ENCODE data around the gene SLX4IP.
"Not testable (repeated sequence)": the region's sequence is repeated elsewhere in the genome, so short reads cannot be mapped to it uniquely, and the experiment has no call there.

The SLX4IP gene

GRCh38 chr20:10573273-10573950 lies 138.3 kb downstream of the SLX4IP start:
- no peak for DNase-seq (ENCODE audit: low read depth, low spot score)

DNA sequence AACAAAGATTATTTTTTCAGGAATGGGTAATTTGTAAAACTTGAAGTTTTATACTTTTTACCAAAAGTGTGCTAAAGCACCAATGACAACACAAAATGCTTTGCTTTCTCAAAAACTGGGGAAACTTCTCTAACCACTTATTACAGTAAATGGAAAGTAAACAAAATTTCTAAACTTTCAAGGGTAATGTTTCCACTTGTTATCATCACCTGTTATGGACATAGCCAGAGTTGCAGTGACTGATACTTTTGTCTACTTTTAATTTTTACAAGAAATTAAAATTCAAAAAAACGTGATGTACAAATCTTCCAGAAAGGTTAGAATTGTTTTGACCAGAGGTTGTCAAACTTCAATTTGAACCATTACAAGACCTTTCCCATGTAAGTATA lies 138.8 kb downstream of the SLX4IP start:
- DNase-seq (ENCODE audit: low read depth, low spot score) = no peak

DNA sequence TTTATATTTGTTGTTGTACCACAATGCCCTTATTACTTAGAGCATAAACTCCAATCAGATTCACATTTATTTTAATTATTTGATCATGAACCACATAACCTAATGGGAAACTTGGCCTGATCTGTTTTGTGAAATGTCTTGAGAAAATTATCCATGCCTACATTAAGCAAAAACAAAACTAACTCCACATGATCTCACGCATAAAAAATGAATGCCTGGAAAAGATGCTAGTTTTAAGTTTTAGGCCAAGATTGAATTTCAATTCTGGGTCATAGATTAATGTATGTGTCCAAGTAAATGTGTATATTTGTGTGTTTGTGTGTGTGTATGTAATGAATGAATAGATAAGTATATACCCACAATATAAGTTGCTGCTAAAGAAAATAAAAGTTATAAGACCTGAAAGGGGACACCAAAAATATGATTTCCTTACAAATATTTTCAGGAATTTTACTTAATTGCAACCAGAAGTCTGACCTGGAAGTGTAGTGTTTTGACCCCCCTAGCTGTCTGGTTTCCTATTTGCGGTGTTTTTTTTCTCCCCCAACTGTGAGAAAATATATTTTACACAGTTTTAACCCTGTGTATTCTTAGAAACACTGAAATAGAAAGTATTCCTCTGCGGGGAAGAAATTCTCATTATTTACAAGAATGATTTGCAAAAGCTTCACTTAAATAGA lies 141.4 kb downstream of the SLX4IP start:
- no peak for DNase-seq (ENCODE audit: low read depth, low spot score)

DNA sequence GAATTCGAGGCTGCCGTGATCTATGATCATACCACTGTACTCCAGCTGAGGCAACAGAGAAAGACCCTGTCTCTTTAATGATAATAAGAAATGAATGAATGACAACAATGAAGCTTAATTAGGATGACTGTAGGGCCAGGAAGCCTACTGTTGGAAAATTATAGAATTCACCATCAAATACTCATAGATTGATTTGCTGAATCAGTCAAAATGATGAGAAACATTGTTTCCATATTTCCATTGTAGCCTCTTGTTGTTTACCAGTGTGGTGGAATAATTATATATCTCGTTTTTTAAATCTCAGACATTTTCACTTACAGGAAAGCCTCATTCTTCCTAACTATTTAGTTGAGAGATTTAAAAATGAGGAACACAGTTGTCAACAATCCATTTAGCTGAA lies 142.5 kb downstream of the SLX4IP start:
- no peak for DNase-seq (ENCODE audit: low read depth, low spot score)

DNA sequence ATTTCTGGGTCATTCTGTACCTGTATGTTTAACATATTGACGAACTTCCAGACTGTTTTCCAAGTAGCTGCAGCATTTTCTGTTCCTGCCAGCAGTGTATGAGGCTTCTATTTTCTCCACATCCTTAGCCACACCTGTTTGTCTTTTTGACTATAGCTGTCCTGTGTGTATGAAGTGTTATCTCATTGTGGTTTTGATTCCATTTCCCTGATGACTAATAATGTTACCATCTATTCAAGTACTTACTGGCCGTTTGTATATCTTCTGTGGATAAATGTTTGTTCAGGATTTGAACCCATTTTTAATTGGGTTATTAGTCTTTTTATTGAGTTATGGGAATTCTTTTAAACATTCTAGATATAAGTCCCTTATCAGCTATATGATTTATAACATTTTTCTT lies 143.5 kb downstream of the SLX4IP start:
- DNase-seq (ENCODE audit: low read depth, low spot score) = no peak

- DNase-seq (ENCODE audit: low read depth, low spot score) = no peak
These were observed 144.8 kb downstream of the SLX4IP start for GRCh38 chr20:10579942-10580341.

DNA sequence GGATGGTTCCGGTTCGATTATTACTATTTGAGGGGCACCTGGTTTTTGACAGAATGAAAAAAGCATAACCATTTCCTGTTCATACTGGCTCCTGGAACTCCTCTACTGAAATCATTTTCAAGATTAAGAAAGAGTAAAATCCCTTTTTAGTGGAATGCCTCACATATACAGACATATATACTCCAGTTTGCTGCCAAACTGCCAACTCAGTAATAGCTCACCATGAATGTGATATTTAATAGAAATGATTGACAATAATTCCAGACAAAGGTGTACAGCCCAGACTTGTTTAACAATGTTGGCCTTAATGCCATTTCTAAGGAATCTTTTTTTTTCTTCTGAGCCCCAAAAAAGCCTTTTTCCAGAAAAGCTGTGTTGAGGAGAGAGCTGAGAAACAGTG lies 145.6 kb downstream of the SLX4IP start:
- no peak for DNase-seq (ENCODE audit: low read depth, low spot score)

DNA sequence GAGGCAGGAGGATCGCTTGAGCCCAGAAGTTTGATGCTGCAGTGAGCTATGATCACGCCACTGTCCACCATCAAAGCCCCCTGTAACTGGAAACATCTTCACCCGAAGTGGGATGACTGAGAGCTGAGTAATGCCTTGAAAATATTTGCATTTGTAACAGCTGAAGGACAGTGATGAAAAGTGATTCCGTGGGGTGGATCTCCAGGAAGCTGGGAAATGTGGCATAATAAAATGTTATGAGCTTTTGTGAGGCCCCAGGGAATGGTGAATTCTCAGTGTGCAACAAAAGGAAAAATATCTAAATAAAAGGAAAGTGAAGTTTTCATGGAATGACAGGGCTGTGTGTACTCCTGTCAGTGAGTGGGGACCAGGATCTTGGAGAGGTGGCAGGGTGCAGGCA lies 146.7 kb downstream of the SLX4IP start:
- no peak for DNase-seq (ENCODE audit: low read depth, low spot score)

DNA sequence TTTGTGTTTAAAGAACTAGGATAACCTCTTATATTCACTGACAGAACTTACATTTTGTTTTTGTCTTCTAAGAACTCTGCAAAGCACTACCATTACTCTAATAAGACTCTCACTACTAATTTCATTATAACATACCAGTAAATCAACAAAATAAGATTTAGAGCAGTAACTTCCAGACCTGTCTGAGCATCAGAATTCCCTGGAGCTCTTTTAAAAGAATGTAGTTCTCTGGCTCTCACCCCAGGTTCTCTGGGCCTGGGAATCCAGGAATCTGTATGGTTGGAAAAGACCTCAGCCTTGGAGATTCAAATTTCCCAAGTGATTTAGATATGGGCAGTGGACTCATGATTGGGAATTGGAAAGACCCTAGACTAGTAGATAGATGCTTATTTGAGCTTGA lies 149.3 kb downstream of the SLX4IP start:
- no peak for DNase-seq (ENCODE audit: low read depth, low spot score)

GRCh38 chr20:10585308-10585707 lies 150.2 kb downstream of the SLX4IP start:
- DNase-seq (ENCODE audit: low read depth, low spot score) = no peak

DNA sequence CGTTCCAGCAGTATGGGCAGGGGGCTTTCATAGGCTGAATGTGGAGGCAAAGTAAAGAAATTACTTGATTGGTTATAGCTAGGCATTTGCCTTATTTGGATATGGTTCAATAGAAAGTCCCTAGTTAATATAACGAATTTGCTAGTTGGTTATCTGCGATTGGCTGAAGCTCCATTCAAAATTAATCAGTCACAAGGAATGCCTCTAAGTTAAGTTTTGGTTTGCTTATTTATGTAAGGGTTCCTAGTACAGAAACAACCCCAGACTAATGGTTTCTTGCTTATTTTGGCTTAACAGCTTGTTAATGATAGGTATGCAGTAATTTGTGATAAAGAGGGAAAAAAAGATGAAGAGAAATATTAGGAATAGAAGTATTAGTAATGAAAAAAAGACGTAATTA lies 151.2 kb downstream of the SLX4IP start:
- DNase-seq (ENCODE audit: low read depth, low spot score) = no peak

GRCh38 chr20:10590446-10590845 lies 155.3 kb downstream of the SLX4IP start:
- not testable (repeated sequence) for DNase-seq (ENCODE audit: low read depth, low spot score)

GRCh38 chr20:10590950-10591671 lies 156.0 kb downstream of the SLX4IP start:
- no peak for DNase-seq (ENCODE audit: low read depth, low spot score)

- DNase-seq (ENCODE audit: low read depth, low spot score) = no peak
These were observed 156.9 kb downstream of the SLX4IP start for GRCh38 chr20:10591946-10592521.

DNA sequence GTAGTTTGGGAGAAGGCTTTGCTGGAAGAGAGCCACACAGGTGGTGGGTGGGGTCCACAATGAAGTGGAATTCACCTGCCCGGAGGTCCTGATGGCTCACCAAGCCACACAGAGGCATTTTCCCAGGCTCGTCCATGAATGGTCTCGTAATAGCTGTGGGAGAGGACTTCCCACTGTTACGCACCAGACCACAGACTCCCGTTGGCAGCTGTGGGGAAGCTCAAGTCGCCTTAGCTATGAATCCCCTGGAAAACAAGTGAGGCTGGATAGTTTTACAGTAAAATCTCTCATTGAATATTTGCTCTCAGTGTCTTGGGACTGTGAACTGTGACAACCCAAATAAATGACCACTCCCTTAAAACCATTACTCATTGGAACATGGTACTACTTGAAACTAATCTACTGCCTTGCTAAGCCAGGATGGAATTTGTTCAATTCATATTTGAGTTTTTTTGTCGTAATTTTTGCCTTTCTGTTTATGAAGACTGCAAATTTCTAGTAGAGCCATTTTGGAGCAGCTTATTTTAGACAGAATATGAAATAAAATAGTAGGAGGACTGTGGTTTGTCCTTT lies 159.3 kb downstream of the SLX4IP start:
- no peak for DNase-seq (ENCODE audit: low read depth, low spot score)

DNA sequence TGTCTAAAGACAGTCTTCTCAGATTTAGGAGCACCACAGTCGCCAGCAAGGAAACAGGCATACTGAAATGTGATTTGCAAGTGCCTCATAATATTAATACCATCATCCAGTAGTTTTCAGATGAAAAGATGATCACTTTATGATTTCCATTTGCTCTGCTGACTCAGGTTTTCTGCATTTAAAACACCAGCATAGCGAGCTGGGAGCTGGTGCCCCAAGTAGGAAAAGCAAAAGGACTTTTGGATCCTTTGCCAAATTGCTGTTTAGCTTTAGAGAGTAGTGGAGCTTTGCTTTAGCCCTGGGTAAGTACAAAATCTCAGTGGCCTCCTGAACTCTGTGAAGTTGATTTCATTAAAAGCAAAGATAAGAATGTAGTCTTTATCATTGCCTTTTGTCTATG lies 160.2 kb downstream of the SLX4IP start:
- DNase-seq (ENCODE audit: low read depth, low spot score) = no peak

- DNase-seq (ENCODE audit: low read depth, low spot score) = no peak
These were observed 160.9 kb downstream of the SLX4IP start for GRCh38 chr20:10595985-10596384.

GRCh38 chr20:10596710-10597121 lies 161.6 kb downstream of the SLX4IP start:
- DNase-seq (ENCODE audit: low read depth, low spot score) = no peak

GRCh38 chr20:10597637-10598036 lies 162.5 kb downstream of the SLX4IP start:
- DNase-seq (ENCODE audit: low read depth, low spot score) = no peak

DNA sequence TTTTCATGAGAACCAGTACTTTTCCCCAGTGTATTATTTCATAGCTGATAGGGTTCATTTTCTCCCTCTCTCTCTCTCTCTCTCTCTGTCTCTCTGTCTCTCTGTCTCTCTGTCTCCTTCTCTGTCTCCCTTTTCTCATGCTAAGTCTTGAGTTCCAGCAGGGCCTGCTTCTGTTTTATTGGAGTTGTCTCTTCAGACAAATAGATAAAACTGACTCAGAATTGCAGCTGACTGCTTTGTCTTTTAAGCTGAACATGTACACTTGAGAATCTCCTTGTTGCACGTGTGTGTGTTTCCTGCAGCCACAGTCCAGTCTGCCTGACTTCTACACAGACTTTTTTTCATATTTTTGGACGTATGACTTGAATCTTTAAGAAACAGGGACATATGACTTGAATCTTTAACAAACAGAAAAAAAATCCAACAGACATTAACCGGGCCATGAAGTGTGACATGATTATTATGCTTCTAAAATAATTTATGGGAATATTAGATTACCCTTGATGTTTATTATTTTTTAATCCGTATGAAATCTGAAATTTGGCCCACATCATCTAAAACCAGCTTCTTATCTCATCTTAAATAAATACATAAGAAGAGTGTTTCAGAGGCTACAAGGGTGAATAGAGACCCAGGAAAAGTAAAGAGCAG lies 167.2 kb downstream of the SLX4IP start:
- DNase-seq (ENCODE audit: low read depth, low spot score) = no peak

- no peak for DNase-seq (ENCODE audit: low read depth, low spot score)
These were observed 168.3 kb downstream of the SLX4IP start for GRCh38 chr20:10603378-10603777.

All from smooth muscle cell of the brain vasculature (primary cell).